Measurements from ENCODE around the gene SLAMF7.

Gene SLAMF7

GRCh38 chr1:160758521-160758920 is 19.5 kb downstream of the SLAMF7 start:
- peaks cover 16% of the 10 kb centered on the region for H3K4me1 Mint-ChIP-seq
- peaks cover 4% of the 10 kb centered on the region for H3K36me3 Mint-ChIP-seq
- CTCF ChIA-PET, result no interaction called here
- H3K27me3 Mint-ChIP-seq, result no peaks in the 10 kb centered on the region
- H3K4me3 Mint-ChIP-seq, result no peak overlapping the region
- H3K9me3 Mint-ChIP-seq, result peaks cover 7% of the 10 kb centered on the region
- H3K27ac Mint-ChIP-seq, result no peak overlapping the region
- no peak for DNase-seq

GRCh38 chr1:160759740-160760139 is 20.7 kb downstream of the SLAMF7 start:
- Mint-ChIP-seq H3K9me3 (peaks cover 7% of the 10 kb centered on the region), H3K27me3 (no peaks in the 10 kb centered on the region), H3K4me1 (peaks cover 16% of the 10 kb centered on the region), H3K4me3 (no peak overlapping the region), H3K36me3 (peaks cover 2% of the 10 kb centered on the region), H3K27ac (no peak overlapping the region)
- DNase-seq, result no peak
- CTCF ChIA-PET, result interaction anchor here (1.0 kb wide), 1 partner anchor 8 kb away, joined by 3 read pairs; no protein-coding TSS in a partner anchor

GRCh38 chr1:160761046-160761445 is 22.0 kb downstream of the SLAMF7 start:
- Mint-ChIP-seq H3K36me3 (peaks cover under 1% of the 10 kb centered on the region), H3K4me3 (no peak overlapping the region), H3K4me1 (peaks cover 11% of the 10 kb centered on the region), H3K27me3 (no peaks in the 10 kb centered on the region), H3K9me3 (peaks cover 5% of the 10 kb centered on the region), H3K27ac (no peak overlapping the region)
- no peak for DNase-seq
- CTCF ChIA-PET, result interaction anchor here (0.9 kb wide), 1 partner anchor 31 kb away, joined by 3 read pairs; no protein-coding TSS in a partner anchor

- CTCF ChIA-PET, result interaction anchor here (0.7 to 1.5 kb wide), 3 partner anchors 32 to 87 kb away, joined by 3 to 4 read pairs (median 3); no protein-coding TSS in a partner anchor
- H3K36me3 Mint-ChIP-seq, result no peaks in the 10 kb centered on the region
- H3K9me3 Mint-ChIP-seq, result peaks cover 2% of the 10 kb centered on the region
- no peak for DNase-seq
- H3K4me3 Mint-ChIP-seq, result no peak overlapping the region
- no peak overlapping the region for H3K27ac Mint-ChIP-seq
- H3K4me1 Mint-ChIP-seq, result peaks cover 8% of the 10 kb centered on the region
- no peaks in the 10 kb centered on the region for H3K27me3 Mint-ChIP-seq
Observed at GRCh38 chr1:160761886-160762285, 22.8 kb downstream of the SLAMF7 start.

- H3K27me3 Mint-ChIP-seq, result no peaks in the 10 kb centered on the region
- no peaks in the 10 kb centered on the region for H3K9me3 Mint-ChIP-seq
- H3K4me3 Mint-ChIP-seq, result no peak overlapping the region
- peaks cover 22% of the 10 kb centered on the region for H3K4me1 Mint-ChIP-seq
- no peaks in the 10 kb centered on the region for H3K36me3 Mint-ChIP-seq
- H3K27ac Mint-ChIP-seq, result no peak overlapping the region
- CTCF ChIA-PET, result interaction anchor here (0.9 to 8.6 kb wide), 4 partner anchors 12 to 38 kb away, joined by 3 to 240 read pairs (median 4); no protein-coding TSS in a partner anchor
- DNase-seq, result no peak
Observed at GRCh38 chr1:160763993-160764392, 24.9 kb downstream of the SLAMF7 start.

- Mint-ChIP-seq H3K9me3 (no peaks in the 10 kb centered on the region), H3K27me3 (no peaks in the 10 kb centered on the region), H3K27ac (peak overlapping the region; percentile 96), H3K4me1 (peaks cover 28% of the 10 kb centered on the region), H3K4me3 (peak overlapping the region; percentile 67), H3K36me3 (no peaks in the 10 kb centered on the region)
- peak; percentile 39 for DNase-seq
- CTCF ChIA-PET, result interaction anchor here (0.6 to 8.6 kb wide), 34 partner anchors 8 to 283 kb away, joined by 3 to 240 read pairs (median 6); partner anchors contain the start of genes F11R, LY9, SLAMF1 and SLAMF7
Observed at GRCh38 chr1:160767395-160768294, 28.6 kb downstream of the SLAMF7 start.

- CTCF ChIA-PET, result interaction anchor here (0.7 to 8.6 kb wide), 35 partner anchors 9 to 252 kb away, joined by 3 to 240 read pairs (median 6); partner anchors contain the start of genes F11R, LY9, SLAMF1 and SLAMF7
- peak overlapping the region; percentile 67 for H3K4me3 Mint-ChIP-seq
- peaks cover 31% of the 10 kb centered on the region for H3K4me1 Mint-ChIP-seq
- no peaks in the 10 kb centered on the region for H3K27me3 Mint-ChIP-seq
- no peaks in the 10 kb centered on the region for H3K9me3 Mint-ChIP-seq
- peak; percentile 93 for DNase-seq
- no peaks in the 10 kb centered on the region for H3K36me3 Mint-ChIP-seq
- peak overlapping the region; percentile 96 for H3K27ac Mint-ChIP-seq
Observed at GRCh38 chr1:160768295-160768657, 29.2 kb downstream of the SLAMF7 start.

GRCh38 chr1:160772331-160772730 is 33.3 kb downstream of the SLAMF7 start:
- Mint-ChIP-seq H3K4me1 (peaks cover 41% of the 10 kb centered on the region), H3K36me3 (no peaks in the 10 kb centered on the region), H3K4me3 (no peak overlapping the region), H3K27me3 (no peaks in the 10 kb centered on the region), H3K9me3 (no peaks in the 10 kb centered on the region), H3K27ac (no peak overlapping the region)
- DNase-seq, result no peak
- CTCF ChIA-PET, result interaction anchor here (1.0 to 6.7 kb wide), 7 partner anchors 9 to 180 kb away, joined by 3 to 104 read pairs (median 7); partner anchors contain the start of gene ITLN2

- Mint-ChIP-seq H3K27ac (no peak overlapping the region), H3K9me3 (no peaks in the 10 kb centered on the region), H3K36me3 (no peaks in the 10 kb centered on the region), H3K4me1 (peaks cover 37% of the 10 kb centered on the region), H3K4me3 (no peak overlapping the region), H3K27me3 (no peaks in the 10 kb centered on the region)
- no peak for DNase-seq
- CTCF ChIA-PET, result interaction anchor here (1.0 to 6.7 kb wide), 6 partner anchors 9 to 180 kb away, joined by 3 to 104 read pairs (median 34); partner anchors contain the start of gene ITLN2
Observed at GRCh38 chr1:160773093-160773492, 34.0 kb downstream of the SLAMF7 start.

- H3K27ac Mint-ChIP-seq, result no peak overlapping the region
- CTCF ChIA-PET, result interaction anchor here (0.7 to 9.3 kb wide), 14 partner anchors 8 to 213 kb away, joined by 3 to 157 read pairs (median 14); partner anchors contain the start of genes ITLN2 and LY9
- no peak for DNase-seq
- H3K9me3 Mint-ChIP-seq, result no peaks in the 10 kb centered on the region
- H3K4me3 Mint-ChIP-seq, result no peak overlapping the region
- no peaks in the 10 kb centered on the region for H3K36me3 Mint-ChIP-seq
- no peaks in the 10 kb centered on the region for H3K27me3 Mint-ChIP-seq
- H3K4me1 Mint-ChIP-seq, result peaks cover 34% of the 10 kb centered on the region
Observed at GRCh38 chr1:160774886-160775719, 36.1 kb downstream of the SLAMF7 start.

GRCh38 chr1:160776178-160776577 is 37.1 kb downstream of the SLAMF7 start:
- H3K27me3 Mint-ChIP-seq, result no peaks in the 10 kb centered on the region

GRCh38 chr1:160777486-160778089 is 38.5 kb downstream of the SLAMF7 start:
- peaks cover 41% of the 10 kb centered on the region for H3K4me1 Mint-ChIP-seq
- CTCF ChIA-PET, result interaction anchor here (0.6 to 9.3 kb wide), 28 partner anchors 9 to 212 kb away, joined by 3 to 157 read pairs (median 7); partner anchors contain the start of genes CD48, ITLN2, LY9 and SLAMF1
- H3K36me3 Mint-ChIP-seq, result no peaks in the 10 kb centered on the region
- no peak overlapping the region for H3K4me3 Mint-ChIP-seq
- H3K9me3 Mint-ChIP-seq, result no peaks in the 10 kb centered on the region
- no peaks in the 10 kb centered on the region for H3K27me3 Mint-ChIP-seq
- DNase-seq, result peak; percentile 64
- peak overlapping the region; percentile 5 for H3K27ac Mint-ChIP-seq

More at GRCh38 chr1:160776178-160776577, 37.1 kb downstream of the SLAMF7 start:
- Mint-ChIP-seq H3K4me1 (peaks cover 32% of the 10 kb centered on the region), H3K36me3 (no peaks in the 10 kb centered on the region), H3K9me3 (no peaks in the 10 kb centered on the region), H3K4me3 (no peak overlapping the region), H3K27ac (no peak overlapping the region)
- DNase-seq, result no peak
- CTCF ChIA-PET, result interaction anchor here (0.8 to 9.3 kb wide), 25 partner anchors 8 to 177 kb away, joined by 3 to 157 read pairs (median 7); partner anchors contain the start of genes ITLN2 and LY9

- DNase-seq, result no peak
- H3K4me3 Mint-ChIP-seq, result no peak overlapping the region
- peaks cover 3% of the 10 kb centered on the region for H3K27me3 Mint-ChIP-seq
- CTCF ChIA-PET, result interaction anchor here (0.8 to 9.3 kb wide), 11 partner anchors 9 to 211 kb away, joined by 3 to 157 read pairs (median 11); partner anchors contain the start of gene ITLN2
- no peaks in the 10 kb centered on the region for H3K36me3 Mint-ChIP-seq
- H3K4me1 Mint-ChIP-seq, result peaks cover 44% of the 10 kb centered on the region
- H3K9me3 Mint-ChIP-seq, result no peaks in the 10 kb centered on the region
- H3K27ac Mint-ChIP-seq, result no peak overlapping the region
Observed at GRCh38 chr1:160778976-160779375, 39.9 kb downstream of the SLAMF7 start.
